A673 (cell line): Measurements from ENCODE around the gene BMPR1A. TPM values are rescaled to one million over a fixed set of nuclear protein-coding genes. Genes with fewer than 3 reads are reported as not detected.
A peak's percentile ranks its signal among the peaks of the same experiment; 100 is the strongest.

Experiments
- BruUV-seq: library from RNA; stranded (reverse); fragments of 400-500 nt; replicated peaks from 2 replicates; lab custom pipeline; 2021; lab: Mats Ljungman, UMichigan
- CTCF ChIA-PET: fragments of 300-600 bp; sonication (Branson Sonifier 250); formaldehyde crosslinking; loops from one replicate; lab custom pipeline; 2022; ENCODE audit warnings: antibody characterized with exemption; lab: Charles Lee
- POLR2A ChIA-PET: fragments of 300-600 bp; sonication (Branson Sonifier 250); formaldehyde crosslinking; loops from one replicate; lab custom pipeline; 2022; ENCODE audit warnings: antibody characterized with exemption; ENCODE audit not compliant: low non-redundant PET; lab: Charles Lee
- DNase-seq: peaks from one replicate; pipeline ENCODE4 v3.0.0-alpha.2; 2015; ENCODE audit warnings: low spot score
- H3K27ac ChIP-seq: fragments of 200-600 bp; sonication (generic); 2 replicates; pipeline ENCODE4 v1.5.1; 2016; ENCODE audit warnings: mixed run types, low read depth, mild to moderate bottlenecking, mixed read lengths, antibody characterized with exemption, low read length; ENCODE audit not compliant: poor library complexity, severe bottlenecking
- H3K27me3 ChIP-seq: fragments of 200-600 bp; sonication (generic); replicated peaks from 2 replicates; pipeline ENCODE4 v1.6.1; 2017; ENCODE audit warnings: mixed run types, low read depth, mild to moderate bottlenecking, mixed read lengths, antibody characterized with exemption, low read length; ENCODE audit not compliant: insufficient read depth, poor library complexity
- H3K36me3 ChIP-seq: fragments of 200-600 bp; sonication (generic); 2 replicates; pipeline ENCODE4 v1.6.1; 2016; ENCODE audit warnings: mixed run types, mild to moderate bottlenecking, mixed read lengths, antibody characterized with exemption, low read length; ENCODE audit not compliant: insufficient read depth, poor library complexity, severe bottlenecking
- H3K4me1 ChIP-seq: fragments of 200-600 bp; sonication (generic); 2 replicates; pipeline ENCODE4 v1.6.1; 2017; ENCODE audit warnings: mixed run types, mild to moderate bottlenecking, mixed read lengths, antibody characterized with exemption, low read length; ENCODE audit not compliant: insufficient read depth, poor library complexity, severe bottlenecking
- H3K4me3 ChIP-seq: fragments of 200-600 bp; sonication (generic); 2 replicates; pipeline ENCODE4 v1.5.1; 2016; ENCODE audit warnings: low read depth, mixed run types, mild to moderate bottlenecking, mixed read lengths, low read length; ENCODE audit not compliant: poor library complexity, severe bottlenecking
- H3K9me3 ChIP-seq: fragments of 200-600 bp; sonication (generic); 2 replicates; pipeline ENCODE4 v1.6.1; 2016; ENCODE audit warnings: mixed run types, low read depth, mild to moderate bottlenecking, mixed read lengths, antibody characterized with exemption, low read length; ENCODE audit not compliant: poor library complexity, severe bottlenecking
- CTCF ChIP-seq: fragments of 300-800, 200-600 bp; sonication (generic); conservative IDR thresholded peaks from 2 replicates; pipeline ENCODE4 v1.5.1; 2017; ENCODE audit warnings: low read depth, mild to moderate bottlenecking, antibody characterized with exemption, low read length, moderate library complexity, mixed read lengths
- EZH2 ChIP-seq: fragments of 200-600 bp; sonication (generic); IDR thresholded peaks from 2 replicates; pipeline ENCODE4 v1.6.1; 2017; ENCODE audit warnings: borderline replicate concordance, low read depth, mild to moderate bottlenecking, mixed read lengths, antibody characterized with exemption, low read length; ENCODE audit not compliant: poor library complexity, severe bottlenecking
- intact Hi-C: fragments of 100-400 bp; cut with micrococcal nuclease; formaldehyde crosslinking; loops from one replicate; pipeline ENCODE4 v1.10.0; 2022; ENCODE audit not compliant: unreplicated experiment
- total RNA-seq: library from RNA; stranded (reverse); gene quantifications from 2 replicates; pipeline ENCODE4 v1.2.3, GENCODE V29; 2021

BMPR1A gene
- total RNA-seq, 1 experiment from 2014 or later: 136 TPM

- intact Hi-C loops: loop anchor here (10.0 kb wide), 1 partner anchor 285 kb away; no protein-coding TSS in a partner anchor
Measured at GRCh38 chr10:86969421-86970041, 213.1 kb downstream of the BMPR1A start.

GRCh38 chr10:86970162-86970981 is 214.0 kb downstream of the BMPR1A start:
- no peak for DNase-seq
- TF ChIP-seq CTCF (no peak), EZH2 (no peak)
- H3K4me3 ChIP-seq: peak overlapping the region; percentile 49
- H3K36me3 ChIP-seq: no peaks in the 10 kb centered on the region
- peaks cover 6% of the 10 kb centered on the region for H3K4me1 ChIP-seq
- intact Hi-C loops: no loop called here
- H3K9me3 ChIP-seq: no peaks in the 10 kb centered on the region
- ChIA-PET CTCF (no interaction called here), POLR2A (no interaction called here)
- H3K27ac ChIP-seq: peak overlapping the region; percentile 63
- no TSS peak for BruUV-seq
- H3K27me3 ChIP-seq: no peaks in the 10 kb centered on the region

More at GRCh38 chr10:86969421-86970041, 213.1 kb downstream of the BMPR1A start:
- TF ChIP-seq CTCF: no peak
- TF ChIP-seq EZH2: no peak
- ChIA-PET CTCF (no interaction called here), POLR2A (no interaction called here)
- Histone ChIP-seq H3K9me3 (no peaks in the 10 kb centered on the region), H3K4me1 (peaks cover 6% of the 10 kb centered on the region), H3K27me3 (no peaks in the 10 kb centered on the region), H3K4me3 (no peak overlapping the region), H3K36me3 (no peaks in the 10 kb centered on the region), H3K27ac (no peak overlapping the region)
- BruUV-seq: no TSS peak
- peak; percentile 41 for DNase-seq

- ChIA-PET CTCF (no interaction called here), POLR2A (no interaction called here)
- no peak for TF ChIP-seq CTCF
- no peak for TF ChIP-seq EZH2
- no peak for DNase-seq
- peaks cover 6% of the 10 kb centered on the region for H3K4me1 ChIP-seq
- intact Hi-C loops: no loop called here
- BruUV-seq: no TSS peak
- H3K4me3 ChIP-seq: peak overlapping the region; percentile 49
- no peaks in the 10 kb centered on the region for H3K9me3 ChIP-seq
- H3K36me3 ChIP-seq: no peaks in the 10 kb centered on the region
- H3K27ac ChIP-seq: peak overlapping the region; percentile 63
- H3K27me3 ChIP-seq: no peaks in the 10 kb centered on the region
Measured at GRCh38 chr10:86970982-86971231, 214.5 kb downstream of the BMPR1A start.
